GM12878 (cell line): ENCODE measurements around the gene PDSS2. TPM values are rescaled to one million over a fixed set of nuclear protein-coding genes. Genes with fewer than 3 reads are reported as not detected.

Experiments
- ATAC-seq: fragments of 200-7000 bp; cut with Tn5 transposase; 3 replicates; pipeline ENCODE4 v1.9.1; 2020; ENCODE audit warnings: mild to moderate bottlenecking, moderate library complexity
- BruUV-seq: library from RNA; stranded (reverse); fragments of 400-500 nt; replicated peaks from 2 replicates; lab custom pipeline; 2021; lab: Mats Ljungman, UMichigan
- CTCF ChIA-PET: fragments of 300-600 bp; sonication (Branson Sonifier 250); formaldehyde crosslinking; extraction: SDS; loops from one replicate; lab custom pipeline; 2021; ENCODE audit warnings: inconsistent platforms; lab: Yijun Ruan, JAX
- POLR2A ChIA-PET: fragments of 350-600 bp; formaldehyde crosslinking; extraction: SDS; loops from one replicate; lab custom pipeline; 2021; ENCODE audit warnings: inconsistent platforms; lab: Charles Lee
- RAD21 ChIA-PET: fragments of 300-600 bp; sonication (Branson Sonifier 250); formaldehyde crosslinking; loops from one replicate; lab custom pipeline; 2023; ENCODE audit warnings: antibody characterized with exemption; ENCODE audit not compliant: unreplicated experiment; lab: Charles Lee
- SMC1A ChIA-PET: fragments of 300-600 bp; sonication (Branson Sonifier 250); formaldehyde crosslinking; loops from one replicate; lab custom pipeline; 2023; ENCODE audit not compliant: unreplicated experiment, uncharacterized antibody; lab: Charles Lee
- DNase-seq: peaks from one replicate; pipeline ENCODE4 v3.0.0-alpha.2; 2011; ENCODE audit warnings: low read depth, low spot score
- FAIRE-seq: peaks from 3 replicates; lab custom pipeline; 2011; peaks lifted over from hg19 to GRCh38; lab: Jason Lieb, UNC
- H2AFZ ChIP-seq: 2 replicates; pipeline ENCODE4 v1.6.0; 2011; ENCODE audit warnings: low read depth, low read length, control low read depth; ENCODE audit not compliant: control insufficient read depth
- H3K27ac ChIP-seq: 2 replicates; pipeline ENCODE4 v1.5.1; 2011; ENCODE audit warnings: control low read depth; ENCODE audit not compliant: control insufficient read depth, insufficient read depth
- H3K27me3 ChIP-seq, 2 experiments: replicated peaks in 1 of 2; 2 replicates each; pipeline versions ENCODE4 v1.6.0 to v1.6.1; 2011; ENCODE audit warnings: low read length in 1 of 2; ENCODE audit not compliant: control insufficient read depth in 2 of 2, insufficient read depth in 2 of 2
- H3K36me3 ChIP-seq, 2 experiments: 2 replicates each; pipeline ENCODE4 v1.5.1; 2011; ENCODE audit warnings: low read length in 1 of 2; ENCODE audit not compliant: control insufficient read depth in 2 of 2, insufficient read depth in 2 of 2
- H3K4me1 ChIP-seq: 2 replicates; pipeline ENCODE4 v1.6.1; 2011; ENCODE audit warnings: mild to moderate bottlenecking, low read length, moderate library complexity, mixed read lengths; ENCODE audit not compliant: control insufficient read depth, insufficient read depth
- H3K4me2 ChIP-seq: 2 replicates; pipeline ENCODE4 v1.6.0; 2011; ENCODE audit warnings: control low read depth; ENCODE audit not compliant: control insufficient read depth, insufficient read depth
- H3K4me3 ChIP-seq: fragments of 200-600 bp; sonication (generic); 2 replicates; pipeline ENCODE4 v1.5.1; 2016
- H3K79me2 ChIP-seq: 2 replicates; pipeline ENCODE4 v1.6.0; 2011; ENCODE audit warnings: low read length; ENCODE audit not compliant: control insufficient read depth, insufficient read depth
- H3K9ac ChIP-seq: 2 replicates; pipeline ENCODE4 v1.8.0; 2011; ENCODE audit warnings: low read length, control low read depth, mixed read lengths; ENCODE audit not compliant: control insufficient read depth, insufficient read depth
- H3K9me3 ChIP-seq: replicated peaks from 3 replicates; pipeline ENCODE4 v1.5.1; 2011; ENCODE audit warnings: mild to moderate bottlenecking, low read length; ENCODE audit not compliant: control insufficient read depth, insufficient read depth
- H4K20me1 ChIP-seq: 2 replicates; pipeline ENCODE4 v1.6.0; 2011; ENCODE audit not compliant: control insufficient read depth, insufficient read depth
- CREB1 ChIP-seq: IDR thresholded peaks from 2 replicates; pipeline ENCODE4 v1.6.1; 2012; ENCODE audit warnings: low read depth, mild to moderate bottlenecking, inconsistent platforms
- GABPA ChIP-seq: IDR thresholded peaks from 2 replicates; pipeline ENCODE4 v1.6.1; 2014; ENCODE audit warnings: antibody characterized with exemption, low read depth, mild to moderate bottlenecking, inconsistent platforms
- RAD51 ChIP-seq: fragments of 450-650 bp; IDR thresholded peaks from 2 replicates; pipeline ENCODE4 v1.6.1; 2016; ENCODE audit warnings: moderate library complexity, mild to moderate bottlenecking, inconsistent platforms
- RFX5 ChIP-seq: IDR thresholded peaks from 2 replicates; pipeline ENCODE4 v1.6.1; 2011; ENCODE audit warnings: low read depth, low read length, improper control_type of control experiment
- ZNF24 ChIP-seq: fragments of 450-650 bp; IDR thresholded peaks from 2 replicates; pipeline ENCODE4 v1.6.1; 2017; ENCODE audit warnings: antibody characterized with exemption, mild to moderate bottlenecking
- WGBS: methylation state at CpG from one replicate; pipeline ENCODE4 v1.1.6; 2016; ENCODE audit warnings: low lambda C conversion rate; ENCODE audit not compliant: insufficient replicate concordance, insufficient coverage; ENCODE audit errors: missing lambda C conversion rate; 5-methylcytosine and 5-hydroxymethylcytosine counted together
- in situ Hi-C: fragments of 300-500 bp; cut with MboI; formaldehyde crosslinking; loops from 9 replicates; pipeline ENCODE4 v1.14.3; 2018; ENCODE audit warnings: mixed read lengths
- intact Hi-C: fragments of 100-400 bp; cut with micrococcal nuclease; formaldehyde crosslinking; loops from one replicate; pipeline ENCODE4 v1.14.2; 2022; ENCODE audit not compliant: unreplicated experiment
- polyA plus RNA-seq, 11 experiments: library from polyadenylated mRNA; depleted of rRNA in 4 of 11; unstranded in 6 of 11; stranded (reverse) in 5 of 11; fragments of >200 nt; fragmentation: Nextera tagmentation in 4 of 11; fragmentation: Illumina TruSeq in 1 of 11; extraction: Ambion mirVana in 4 of 11; extraction: Trizol in 1 of 11; gene quantifications; 1 replicate in 1 of 11; 2 replicates in 10 of 11; pipeline versions ENCODE4 v1.2.1 to v1.2.3, GENCODE V29; 2011 to 2016; ENCODE audit warnings: inconsistent platforms in 2 of 11, missing spikeins in 2 of 11, low read depth in 1 of 11
- total RNA-seq, 4 experiments: library from RNA; depleted of rRNA in 3 of 4; stranded (reverse); fragments of >200 nt in 3 of 4; fragmentation: Illumina TruSeq in 1 of 4; extraction: Trizol in 1 of 4; gene quantifications; 2 replicates each; pipeline versions ENCODE4 v1.2.1 to v1.2.3, GENCODE V29; 2013 to 2021
- TF ChIP-seq, protein P1 (sequence below): fragments of 450-650 bp; IDR thresholded peaks from 2 replicates; pipeline ENCODE4 v1.6.1; 2016; ENCODE audit warnings: mild to moderate bottlenecking
- TF ChIP-seq, protein P2 (sequence below): fragments of 450-650 bp; IDR thresholded peaks from 2 replicates; pipeline ENCODE4 v1.6.1; 2017; ENCODE audit warnings: mild to moderate bottlenecking, low read depth, inconsistent platforms; ENCODE audit not compliant: poor library complexity, severe bottlenecking

The PDSS2 gene
- total and polyA plus RNA-seq, 10 of the 15 experiments (the other 5 are each of a cell fraction or from before 2014, with no cell fraction given), result 7.7 to 15.5 (median 9.6) TPM

DNA sequence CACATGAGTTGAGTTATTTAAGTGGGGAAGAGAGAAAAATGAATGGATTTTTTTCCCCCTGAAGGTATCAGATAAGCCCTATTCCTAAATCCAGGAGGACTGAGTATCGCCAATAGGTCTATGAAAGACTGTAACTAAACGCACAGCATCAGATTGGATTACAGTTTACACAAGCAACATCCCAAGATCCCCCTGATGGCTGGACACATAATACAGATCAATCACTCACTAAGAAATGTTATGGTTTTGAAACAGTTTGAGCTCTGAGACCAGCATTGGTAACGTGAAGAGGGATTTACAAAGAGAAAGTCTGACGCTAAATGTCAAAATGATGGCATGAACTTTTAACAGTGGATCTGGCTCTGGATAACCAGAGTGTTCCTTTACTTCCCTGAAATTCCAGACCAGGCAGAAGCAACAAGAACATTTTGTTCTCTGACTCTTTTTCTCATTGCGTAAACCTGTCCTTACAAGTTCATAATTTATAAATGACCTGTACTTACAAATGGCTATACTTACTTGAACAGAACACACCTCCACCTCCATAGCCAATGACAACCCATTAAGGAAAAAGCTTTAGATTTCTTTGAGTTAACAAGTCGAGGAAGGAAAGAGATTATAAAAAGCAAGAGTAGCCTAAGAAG, 212.3 kb downstream of the PDSS2 start (continued):
- TF ChIP-seq, protein P1, sequence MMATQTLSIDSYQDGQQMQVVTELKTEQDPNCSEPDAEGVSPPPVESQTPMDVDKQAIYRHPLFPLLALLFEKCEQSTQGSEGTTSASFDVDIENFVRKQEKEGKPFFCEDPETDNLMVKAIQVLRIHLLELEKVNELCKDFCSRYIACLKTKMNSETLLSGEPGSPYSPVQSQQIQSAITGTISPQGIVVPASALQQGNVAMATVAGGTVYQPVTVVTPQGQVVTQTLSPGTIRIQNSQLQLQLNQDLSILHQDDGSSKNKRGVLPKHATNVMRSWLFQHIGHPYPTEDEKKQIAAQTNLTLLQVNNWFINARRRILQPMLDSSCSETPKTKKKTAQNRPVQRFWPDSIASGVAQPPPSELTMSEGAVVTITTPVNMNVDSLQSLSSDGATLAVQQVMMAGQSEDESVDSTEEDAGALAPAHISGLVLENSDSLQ, result no peak
- TF ChIP-seq CREB1 (no peak), ZNF24 (no peak), GABPA (no peak)
- TF ChIP-seq, protein P2, sequence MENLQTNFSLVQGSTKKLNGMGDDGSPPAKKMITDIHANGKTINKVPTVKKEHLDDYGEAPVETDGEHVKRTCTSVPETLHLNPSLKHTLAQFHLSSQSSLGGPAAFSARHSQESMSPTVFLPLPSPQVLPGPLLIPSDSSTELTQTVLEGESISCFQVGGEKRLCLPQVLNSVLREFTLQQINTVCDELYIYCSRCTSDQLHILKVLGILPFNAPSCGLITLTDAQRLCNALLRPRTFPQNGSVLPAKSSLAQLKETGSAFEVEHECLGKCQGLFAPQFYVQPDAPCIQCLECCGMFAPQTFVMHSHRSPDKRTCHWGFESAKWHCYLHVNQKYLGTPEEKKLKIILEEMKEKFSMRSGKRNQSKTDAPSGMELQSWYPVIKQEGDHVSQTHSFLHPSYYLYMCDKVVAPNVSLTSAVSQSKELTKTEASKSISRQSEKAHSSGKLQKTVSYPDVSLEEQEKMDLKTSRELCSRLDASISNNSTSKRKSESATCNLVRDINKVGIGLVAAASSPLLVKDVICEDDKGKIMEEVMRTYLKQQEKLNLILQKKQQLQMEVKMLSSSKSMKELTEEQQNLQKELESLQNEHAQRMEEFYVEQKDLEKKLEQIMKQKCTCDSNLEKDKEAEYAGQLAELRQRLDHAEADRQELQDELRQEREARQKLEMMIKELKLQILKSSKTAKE, result no peak

DNA sequence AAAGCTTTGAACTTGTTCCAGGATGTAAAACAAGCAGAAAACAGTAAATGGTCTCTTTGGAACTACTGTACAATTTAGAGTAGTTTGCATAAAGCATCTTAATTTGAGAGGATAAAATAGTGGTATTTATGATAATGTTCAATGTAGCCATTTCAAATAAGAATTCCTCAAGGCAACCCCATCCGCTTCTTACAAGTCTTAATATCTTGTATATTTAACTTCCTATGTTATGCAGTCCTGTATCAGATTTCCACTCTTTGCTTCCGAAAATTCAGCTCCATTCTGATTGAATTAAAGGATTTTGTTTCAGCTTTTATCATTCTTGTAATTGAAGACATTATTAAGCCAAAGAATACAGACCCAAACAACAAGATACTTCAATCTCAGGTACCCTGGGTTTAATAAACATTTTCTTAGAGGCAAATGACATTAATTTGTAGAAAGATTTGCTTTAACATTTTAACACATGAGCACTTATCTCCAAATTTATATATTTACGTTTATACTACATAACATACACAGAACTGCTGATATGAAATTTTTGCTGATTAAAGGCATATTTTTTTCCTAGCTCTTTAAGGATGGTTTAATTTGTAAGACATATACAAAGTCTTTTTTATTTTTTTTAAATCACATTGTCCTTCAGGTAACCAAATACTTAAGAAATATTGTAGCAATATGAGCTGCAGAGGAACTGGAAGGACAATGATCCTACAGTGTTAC, 213.0 kb downstream of the PDSS2 start:
- Histone ChIP-seq H3K9ac (no peak overlapping the region), H3K4me1 (no peaks in the 10 kb centered on the region), H3K27me3 (no peaks in the 10 kb centered on the region), H3K36me3 (no peaks in the 10 kb centered on the region), H2AFZ (no peak overlapping the region), H3K79me2 (no peaks in the 10 kb centered on the region), H3K4me3 (no peak overlapping the region), H3K4me2 (no peak overlapping the region), H4K20me1 (no peaks in the 10 kb centered on the region), H3K9me3 (no peaks in the 10 kb centered on the region)
- ChIA-PET RAD21 (no interaction called here), CTCF (interaction anchor here (0.5 kb wide), 1 partner anchor 64 kb away, joined by 3 read pairs; no protein-coding TSS in a partner anchor), SMC1A (interaction anchor here (0.6 to 1.2 kb wide), 2 partner anchors 10 to 1886 kb away, joined by 3 read pairs; no protein-coding TSS in a partner anchor), POLR2A (no interaction called here)
- FAIRE-seq (no peak), ATAC-seq (no peak), DNase-seq (no peak)
- BruUV-seq, result no TSS peak
- 83% methylated on average over 3 of the region's 3 CpGs for WGBS
- intact Hi-C loops, result no loop called here
- in situ Hi-C loops, result no loop called here
- no peak for TF ChIP-seq RAD51
- TF ChIP-seq RFX5, result no peak
- TF ChIP-seq, all 136 proteins: peak for 0
- no peak overlapping the region for H3K27ac ChIP-seq
